ENCODE measurements around the gene STRA8.
A peak's percentile ranks its signal among the peaks of the same experiment; 100 is the strongest.
"Not testable (repeated sequence)": the region's sequence is repeated elsewhere in the genome, so short reads cannot be mapped to it uniquely, and the experiment has no call there.

Gene STRA8

DNA sequence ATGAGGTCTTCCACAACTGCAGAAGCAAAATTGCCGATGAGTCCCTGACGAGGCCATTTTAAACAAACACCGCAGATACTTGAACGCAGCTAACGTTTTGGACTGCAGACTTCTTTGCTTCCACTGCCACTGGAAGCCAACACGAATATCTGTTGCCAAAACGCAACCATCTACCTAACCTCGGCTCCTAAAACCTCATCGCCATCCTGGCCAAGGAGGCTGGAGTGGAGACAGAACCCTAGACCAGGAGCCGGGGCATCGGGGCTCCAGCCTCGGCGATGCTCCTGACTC, 22.8 kb upstream of the STRA8 start:
- H3K4me3 Mint-ChIP-seq: peak overlapping the region; percentile 91 to 100 (median 96)
- H3K27me3 Mint-ChIP-seq (ENCODE audit: low read depth): peaks cover 3% of the 10 kb centered on the region
- peaks cover 15% of the 10 kb centered on the region for H3K36me3 Mint-ChIP-seq (ENCODE audit: low read depth)
- H3K27ac Mint-ChIP-seq: peak overlapping the region; percentile 89 to 98 (median 91)
- H3K4me1 Mint-ChIP-seq: peaks cover 25% of the 10 kb centered on the region
- TF ChIP-seq, protein P1, sequence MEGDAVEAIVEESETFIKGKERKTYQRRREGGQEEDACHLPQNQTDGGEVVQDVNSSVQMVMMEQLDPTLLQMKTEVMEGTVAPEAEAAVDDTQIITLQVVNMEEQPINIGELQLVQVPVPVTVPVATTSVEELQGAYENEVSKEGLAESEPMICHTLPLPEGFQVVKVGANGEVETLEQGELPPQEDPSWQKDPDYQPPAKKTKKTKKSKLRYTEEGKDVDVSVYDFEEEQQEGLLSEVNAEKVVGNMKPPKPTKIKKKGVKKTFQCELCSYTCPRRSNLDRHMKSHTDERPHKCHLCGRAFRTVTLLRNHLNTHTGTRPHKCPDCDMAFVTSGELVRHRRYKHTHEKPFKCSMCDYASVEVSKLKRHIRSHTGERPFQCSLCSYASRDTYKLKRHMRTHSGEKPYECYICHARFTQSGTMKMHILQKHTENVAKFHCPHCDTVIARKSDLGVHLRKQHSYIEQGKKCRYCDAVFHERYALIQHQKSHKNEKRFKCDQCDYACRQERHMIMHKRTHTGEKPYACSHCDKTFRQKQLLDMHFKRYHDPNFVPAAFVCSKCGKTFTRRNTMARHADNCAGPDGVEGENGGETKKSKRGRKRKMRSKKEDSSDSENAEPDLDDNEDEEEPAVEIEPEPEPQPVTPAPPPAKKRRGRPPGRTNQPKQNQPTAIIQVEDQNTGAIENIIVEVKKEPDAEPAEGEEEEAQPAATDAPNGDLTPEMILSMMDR (IDR thresholded peaks at IDR 0.05; ENCODE audit: unreplicated experiment in 3 of 3): no peak
- H3K9me3 Mint-ChIP-seq: no peaks in the 10 kb centered on the region

DNA sequence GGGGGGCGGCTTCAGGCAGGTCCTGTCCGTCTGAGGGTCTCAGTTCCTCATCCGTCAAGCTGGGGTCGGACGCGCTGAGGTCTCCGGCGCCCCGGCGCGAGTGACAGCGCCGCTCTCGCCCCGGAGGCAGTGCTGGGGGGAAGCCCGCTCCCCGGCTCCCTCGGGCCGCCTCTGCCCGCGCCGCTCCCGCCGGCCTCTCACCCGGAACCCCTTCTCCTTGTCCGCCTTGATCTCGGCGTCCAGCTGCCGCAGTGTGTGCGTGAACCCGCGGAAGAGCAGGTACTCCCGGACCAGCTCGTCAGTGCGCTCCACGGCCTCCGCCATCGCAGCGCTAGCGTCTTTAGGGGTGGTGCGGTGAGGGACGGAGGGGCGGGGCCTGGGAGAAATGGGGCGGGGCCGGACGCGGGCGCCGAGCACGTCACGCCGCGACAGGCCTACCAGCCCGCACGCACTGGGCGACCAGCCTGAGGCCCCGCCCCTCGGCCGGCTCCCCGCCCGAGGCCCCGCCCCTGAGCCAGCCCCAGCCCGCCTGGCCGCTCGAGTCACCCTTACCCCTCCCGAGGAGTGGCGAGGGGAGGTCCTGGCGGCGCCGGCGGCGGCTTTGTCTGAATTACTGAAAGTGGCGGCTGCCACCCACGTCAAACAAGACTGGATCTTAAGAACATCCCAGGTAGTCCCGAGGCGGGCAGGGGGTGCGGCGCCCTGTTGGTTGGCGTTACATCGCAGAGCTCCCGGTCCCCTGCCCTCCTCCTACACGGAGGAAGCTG, 22.3 kb upstream of the STRA8 start, which contains the start of gene WDR91:
TSS of gene WDR91 (minus strand) at position 348 of the 767 bp plus-strand sequence. CDS start at position 324, 24 bp downstream.
- H3K27me3 Mint-ChIP-seq (ENCODE audit: low read depth): peaks cover 3% of the 10 kb centered on the region
- H3K4me3 Mint-ChIP-seq: peak within 1 kb of the TSS; percentile 91 to 100 (median 96)
- peaks cover 25% of the 10 kb centered on the region for H3K4me1 Mint-ChIP-seq
- H3K36me3 Mint-ChIP-seq (ENCODE audit: low read depth): peaks cover 10% of the 10 kb centered on the region
- peak within 1 kb of the TSS; percentile 91 to 98 (median 96) for H3K27ac Mint-ChIP-seq
- TF ChIP-seq, protein P1 (IDR thresholded peaks at IDR 0.05; ENCODE audit: unreplicated experiment in 3 of 3): no peak
- H3K9me3 Mint-ChIP-seq: no peaks in the 10 kb centered on the region

DNA sequence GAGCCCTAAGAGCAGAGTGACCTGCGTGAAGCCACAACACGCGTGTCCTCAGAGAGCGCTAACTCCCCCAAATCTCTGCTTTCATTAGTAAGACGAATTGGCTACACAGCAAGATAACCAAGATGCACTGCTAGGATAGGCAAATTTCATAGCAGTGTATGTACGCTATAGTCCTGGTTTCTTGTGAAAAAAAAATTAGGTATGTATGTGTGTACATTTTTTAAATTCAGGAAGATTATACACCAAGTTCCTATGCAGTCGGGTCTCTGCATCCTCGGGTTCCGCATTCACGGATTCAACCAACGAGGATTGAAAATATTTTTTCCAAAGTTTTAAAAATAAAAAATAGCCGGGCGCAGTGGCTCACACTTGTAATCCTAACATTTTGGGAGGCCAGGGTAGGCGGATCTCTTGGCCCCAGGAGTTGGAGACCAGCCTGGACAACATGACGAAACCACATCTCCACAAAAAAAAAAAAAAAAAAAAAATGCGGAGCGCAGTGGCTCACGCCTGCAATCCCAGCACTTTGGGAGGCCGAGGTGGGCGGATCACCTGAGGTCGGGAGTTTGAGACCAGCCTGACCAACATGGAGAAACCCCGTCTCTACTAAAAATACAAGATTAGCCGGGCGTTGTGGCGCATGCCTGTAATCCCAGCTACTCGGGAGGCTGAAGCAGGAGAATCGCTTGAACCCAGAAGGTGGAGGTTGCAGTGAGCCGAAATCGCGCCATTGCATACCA, 21.5 kb upstream of the STRA8 start:
- Mint-ChIP-seq H3K27ac (peak overlapping the region; percentile 85 to 98 (median 91)), H3K4me3 (peak overlapping the region; percentile 91 to 96 (median 93)), H3K4me1 (peaks cover 23% of the 10 kb centered on the region)
- H3K9me3 Mint-ChIP-seq; H3K27me3 Mint-ChIP-seq (ENCODE audit: low read depth); H3K36me3 Mint-ChIP-seq (ENCODE audit: low read depth): not testable (repeated sequence)

DNA sequence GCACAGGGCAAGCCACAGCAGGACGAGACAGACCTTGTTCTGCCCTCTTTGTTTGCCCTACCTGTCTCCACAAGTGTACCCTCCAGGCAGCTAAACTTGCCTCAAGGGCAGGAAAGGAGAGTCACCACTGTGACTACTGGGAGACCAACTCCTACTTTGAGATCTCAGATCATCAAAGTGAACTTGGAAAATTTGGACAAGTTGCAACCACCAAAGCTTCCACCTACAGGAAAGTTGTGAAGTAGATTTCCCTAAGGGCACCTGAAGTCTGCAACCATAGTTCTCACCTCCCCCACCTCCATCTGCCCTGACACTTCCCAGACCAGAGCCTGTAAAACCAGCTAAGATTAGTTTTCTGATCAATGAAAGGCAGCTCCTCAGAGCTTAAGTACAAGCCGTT, 19.8 kb upstream of the STRA8 start:
- H3K27ac Mint-ChIP-seq: peak overlapping the region in 2 of 3 experiments; percentile 28 to 42
- peaks cover 6% of the 10 kb centered on the region for H3K4me1 Mint-ChIP-seq
- H3K27me3 Mint-ChIP-seq (ENCODE audit: low read depth): peaks cover 3% of the 10 kb centered on the region
- TF ChIP-seq, protein P1 (IDR thresholded peaks at IDR 0.05; ENCODE audit: unreplicated experiment in 3 of 3): no peak
- H3K4me3 Mint-ChIP-seq: peak overlapping the region; percentile 52 to 73 (median 57)
- H3K36me3 Mint-ChIP-seq (ENCODE audit: low read depth): peaks cover under 1% of the 10 kb centered on the region
- H3K9me3 Mint-ChIP-seq: no peaks in the 10 kb centered on the region

DNA sequence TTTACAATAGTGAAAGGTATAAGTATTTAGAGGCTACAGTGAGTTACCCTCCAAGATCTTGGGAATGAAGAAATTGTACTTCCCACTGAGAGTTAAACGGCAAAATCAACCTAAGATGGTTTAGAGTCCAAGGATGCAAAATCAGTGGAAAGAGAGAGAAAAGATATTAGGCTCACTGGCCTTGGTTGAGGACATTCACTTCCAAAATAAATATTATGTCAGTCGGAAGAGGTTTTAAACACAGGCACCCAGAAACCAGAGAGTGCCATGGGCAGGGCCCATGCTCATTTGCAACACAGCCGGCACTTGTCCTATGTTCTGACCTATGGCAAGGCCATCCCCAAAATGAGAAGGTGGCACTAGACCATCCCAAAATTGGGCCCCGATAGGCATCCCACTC, 18.5 kb upstream of the STRA8 start:
- H3K9me3 Mint-ChIP-seq: peaks cover under 1% of the 10 kb centered on the region
- H3K36me3 Mint-ChIP-seq (ENCODE audit: low read depth): no peaks in the 10 kb centered on the region
- H3K4me1 Mint-ChIP-seq: peaks cover 5% of the 10 kb centered on the region
- TF ChIP-seq, protein P1 (IDR thresholded peaks at IDR 0.05; ENCODE audit: unreplicated experiment in 3 of 3): no peak
- peak overlapping the region in 1 of 3 experiments; percentile 86 for H3K27ac Mint-ChIP-seq
- H3K4me3 Mint-ChIP-seq: no peak overlapping the region
- H3K27me3 Mint-ChIP-seq (ENCODE audit: low read depth): peaks cover 3% of the 10 kb centered on the region

DNA sequence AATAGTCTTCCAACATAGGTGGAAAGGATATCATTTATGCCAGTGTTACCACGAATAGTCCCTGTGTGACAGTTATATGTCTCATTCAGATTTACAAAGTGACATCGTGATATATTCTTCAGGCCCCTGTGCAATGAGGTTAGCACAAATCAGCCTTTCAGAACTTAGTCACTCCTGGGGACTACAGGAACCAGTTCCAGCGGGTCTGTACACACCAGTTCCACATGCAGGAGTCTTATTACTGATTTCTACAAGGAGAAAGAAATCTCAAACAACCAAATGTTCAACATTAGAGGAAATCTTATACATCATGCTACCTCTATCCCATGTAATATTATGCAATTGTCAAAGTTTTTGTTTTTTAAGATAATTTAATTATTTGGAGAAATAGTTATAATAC, 17.9 kb upstream of the STRA8 start:
- peaks cover 3% of the 10 kb centered on the region for H3K27me3 Mint-ChIP-seq (ENCODE audit: low read depth)
- TF ChIP-seq, protein P1 (IDR thresholded peaks at IDR 0.05; ENCODE audit: unreplicated experiment in 3 of 3): no peak
- peaks cover 2% of the 10 kb centered on the region for H3K4me1 Mint-ChIP-seq
- no peaks in the 10 kb centered on the region for H3K36me3 Mint-ChIP-seq (ENCODE audit: low read depth)
- H3K4me3 Mint-ChIP-seq: no peak overlapping the region
- peaks cover 6% of the 10 kb centered on the region for H3K9me3 Mint-ChIP-seq
- peak overlapping the region in 1 of 3 experiments; percentile 86 for H3K27ac Mint-ChIP-seq

Data from nephron (organoid).